Pancreas (tissue), 10 donors: ENCODE results near the gene NT5C1B. TPM values are rescaled to one million over a fixed set of nuclear protein-coding genes. Genes with fewer than 3 reads are reported as not detected.
"Not testable (repeated sequence)": the region's sequence is repeated elsewhere in the genome, so short reads cannot be mapped to it uniquely, and the experiment has no call there.

Experiments
- ATAC-seq, 4 donors: fragments of 200-7000 bp; cut with Tn5 transposase; one replicate each; pipeline versions ENCODE4 v1.8.0 to v1.9.1; 2020; ENCODE audit warnings: mild to moderate bottlenecking in 4 of 4, moderate library complexity in 4 of 4
- DNase-seq, 6 donors: peaks; one replicate each; pipeline ENCODE4 v3.0.0-alpha.2; 2020
- FAIRE-seq: peaks from 2 replicates; lab custom pipeline; 2012; peaks lifted over from hg19 to GRCh38; lab: Jason Lieb, UNC
- H3K27ac ChIP-seq, 4 donors: fragments of 200-600 bp; sonication (generic); 1 replicate in 3 of 4; 2 replicates in 1 of 4; pipeline versions ENCODE4 v1.5.0 to v1.8.0; 2020
- H3K27me3 ChIP-seq, 4 donors: fragments of 200-600 bp; one replicate each; pipeline ENCODE4 v1.8.0; 2021
- H3K36me3 ChIP-seq, 3 donors: fragments of 200-600 bp; sonication (generic) in 1 of 3; one replicate each; pipeline versions ENCODE4 v1.5.0 to v1.8.0; 2020 to 2021
- H3K4me1 ChIP-seq, 3 donors: fragments of 200-600 bp; one replicate each; pipeline ENCODE4 v1.8.0; 2021
- H3K4me3 ChIP-seq, 4 donors: fragments of 200-600 bp; sonication (generic) in 2 of 4; one replicate each; pipeline versions ENCODE4 v1.5.0 to v1.8.0; 2020 to 2021
- H3K9me3 ChIP-seq, 4 donors: fragments of 200-600 bp; one replicate each; pipeline ENCODE4 v1.8.0; 2021
- CTCF ChIP-seq, 4 donors: fragments of 200-600 bp; sonication (generic) in 3 of 4; IDR thresholded peaks; one replicate each; pipeline versions ENCODE4 v1.5.0 to v1.8.0; 2021; ENCODE audit warnings: antibody characterized with exemption in 4 of 4
- WGBS, 2 donors: extraction: QIAGEN DNeasy Blood & Tissue Kit; methylation state at CpG; one replicate each; pipeline ENCODE4 v1.1.7; 2013; 5-methylcytosine and 5-hydroxymethylcytosine counted together
- intact Hi-C, 3 donors: fragments of 100-400 bp; cut with DNase I; formaldehyde crosslinking; loops; one replicate each; pipeline versions ENCODE4 v1.11.1 to v1.14.2; 2022
- polyA plus RNA-seq, 2 donors: library from polyadenylated mRNA; stranded (reverse); fragments of 200-250 nt; gene quantifications; one replicate each; pipeline ENCODE4 v1.2.3, GENCODE V29; 2013
- total RNA-seq, 6 donors: library from RNA; stranded (reverse); fragmentation: NEBNext Ultra II Directional in 4 of 6; extraction: Animal tissue kit (Norgen Biotek cat#: 25700) in 4 of 6; gene quantifications; one replicate each; pipeline versions ENCODE4 v1.2.1 to v1.2.4, GENCODE V29; 2021 to 2023
- donor health status: healthy with polysubstance abuse.
- donor health status: DM: no; HTN: no; CAD: no; lungs with moderate emphysema.
- donor health status: DM: no; HTN: no; CAD: no.
- donor health status: control.
- donor health status: control.
- donor health status: Bipolar disorder and iron deficiency.
- donor health status: DM: yes; HTN: yes; CAD: no.
- donor health status: DM: no; HTN: no; CAD: no.
- donor health status: DM: no; HTN: no; CAD: no.
- donor health status: DM: yes; HTN: yes; CAD: no.

Gene NT5C1B
- total RNA-seq: not detected
- polyA plus RNA-seq: under 1 TPM in 1 of 2 donors, not detected in 1; 0.05 TPM

DNA sequence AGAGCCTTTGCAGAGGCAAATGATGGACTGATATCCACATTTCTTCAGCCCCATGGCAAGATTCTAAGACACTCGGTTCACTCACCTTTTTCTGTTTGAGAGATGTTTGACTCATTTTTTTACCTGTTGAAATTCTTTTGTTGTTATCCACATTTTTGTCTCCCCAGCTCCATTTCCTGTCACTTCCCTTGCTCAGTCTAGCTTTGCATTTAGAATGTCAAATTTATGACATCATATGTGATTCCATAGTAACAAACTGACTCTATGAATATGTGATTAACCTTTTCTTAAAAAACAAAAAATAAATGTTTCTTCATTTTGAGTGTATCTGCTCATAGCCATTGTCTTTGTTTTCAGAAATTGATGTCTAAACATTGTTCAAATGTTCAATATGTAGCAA, at the start of gene NT5C1B:
Gene NT5C1B (minus strand): TSS at position 216 of the 400 bp plus-strand sequence. CDS start 101 bp downstream, at position 115.
- H3K27ac ChIP-seq: no peak within 1 kb of the TSS
- no peaks in the 10 kb centered on the region for H3K9me3 ChIP-seq
- intact Hi-C loops: no loop called here
- no peaks in the 10 kb centered on the region for H3K27me3 ChIP-seq
- DNase-seq (no peak), FAIRE-seq (no peak), ATAC-seq (no peak)
- no peak within 1 kb of the TSS for H3K4me3 ChIP-seq
- WGBS, 2 donors: 88% methylated on average over 1 of the region's 1 CpG
- TF ChIP-seq CTCF (IDR thresholded peaks at IDR 0.05): no peak
- H3K4me1 ChIP-seq: no peaks in the 10 kb centered on the region
- H3K36me3 ChIP-seq: no peaks in the 10 kb centered on the region

DNA sequence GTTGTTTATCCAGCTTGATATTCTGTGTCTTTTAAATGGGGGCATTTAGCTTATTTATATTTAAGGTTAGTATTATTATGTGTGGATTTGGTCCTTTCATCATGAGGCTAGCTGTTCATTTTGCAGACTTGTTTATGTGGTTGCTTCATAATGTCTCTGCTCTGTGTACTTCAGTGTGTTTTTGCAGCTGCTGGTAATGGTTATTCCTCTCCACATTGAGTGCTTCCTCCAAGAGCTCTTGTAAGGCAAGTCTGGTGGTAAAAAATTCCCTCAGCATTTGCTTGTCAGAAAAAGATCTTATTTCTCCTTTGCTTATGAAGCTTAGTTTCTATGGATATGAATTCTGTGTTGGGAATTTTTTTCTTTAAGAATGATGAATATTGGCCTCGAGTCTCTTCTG, 47.8 kb upstream of the NT5C1B start:
- DNase-seq: no peak
- Histone ChIP-seq H3K4me1 (no peaks in the 10 kb centered on the region), H3K27ac (no peak overlapping the region), H3K27me3 (no peaks in the 10 kb centered on the region), H3K9me3 (no peaks in the 10 kb centered on the region), H3K4me3 (no peak overlapping the region), H3K36me3 (no peaks in the 10 kb centered on the region)
- intact Hi-C loops: no loop called here
- WGBS, 2 donors: 72 to 75% methylated on average over 1 of the region's 1 CpG
- ATAC-seq: no peak
- no peak for TF ChIP-seq CTCF (IDR thresholded peaks at IDR 0.05)
- FAIRE-seq: no peak

- intact Hi-C loops, H3K4me1 ChIP-seq, H3K27ac ChIP-seq, ATAC-seq, FAIRE-seq, H3K36me3 ChIP-seq, H3K9me3 ChIP-seq, H3K27me3 ChIP-seq, DNase-seq, H3K4me3 ChIP-seq: not testable (repeated sequence)
- WGBS, 2 donors: 99% methylated on average over 3 of the region's 3 CpGs
Observed at GRCh38 chr2:18632699-18633098, 43.3 kb upstream of the NT5C1B start.

- H3K9me3 ChIP-seq: no peaks in the 10 kb centered on the region
- no peak for TF ChIP-seq CTCF (IDR thresholded peaks at IDR 0.05)
- no peak overlapping the region for H3K27ac ChIP-seq
- no peak overlapping the region for H3K4me3 ChIP-seq
- DNase-seq: no peak
- no peaks in the 10 kb centered on the region for H3K27me3 ChIP-seq
- no peaks in the 10 kb centered on the region for H3K36me3 ChIP-seq
- no peaks in the 10 kb centered on the region for H3K4me1 ChIP-seq
- no peak for ATAC-seq
- FAIRE-seq: no peak
- intact Hi-C loops: no loop called here
Observed at GRCh38 chr2:18630941-18631340, 41.6 kb upstream of the NT5C1B start.

DNA sequence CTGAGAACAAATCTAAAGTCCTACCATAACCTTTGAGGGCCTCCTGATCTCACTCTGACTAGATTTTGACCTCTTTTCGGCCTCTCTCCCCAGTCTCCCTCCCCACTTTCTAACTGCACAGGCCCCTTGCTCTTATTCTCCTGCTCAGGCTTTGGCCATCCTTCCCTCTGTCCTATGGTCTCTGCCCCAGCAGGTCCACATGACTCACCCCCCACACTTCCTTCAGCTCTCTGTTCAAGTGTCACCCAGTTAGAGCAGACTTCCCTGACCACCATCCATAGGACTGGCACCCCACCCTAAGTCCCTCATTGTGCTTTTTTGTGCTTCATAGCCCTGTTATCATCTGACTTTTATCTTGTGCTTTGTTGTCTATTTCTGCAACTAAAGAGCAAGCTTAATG, 41.2 kb upstream of the NT5C1B start:
- Histone ChIP-seq H3K9me3 (no peaks in the 10 kb centered on the region), H3K27ac (no peak overlapping the region), H3K4me3 (no peak overlapping the region), H3K36me3 (no peaks in the 10 kb centered on the region), H3K4me1 (no peaks in the 10 kb centered on the region), H3K27me3 (no peaks in the 10 kb centered on the region)
- no peak for TF ChIP-seq CTCF (IDR thresholded peaks at IDR 0.05)
- ATAC-seq (no peak), FAIRE-seq (no peak), DNase-seq (no peak)
- 79 to 100% methylated on average over 1 of the region's 1 CpG for whole genome bisulfite sequencing, 2 donors
- intact Hi-C loops: no loop called here

DNA sequence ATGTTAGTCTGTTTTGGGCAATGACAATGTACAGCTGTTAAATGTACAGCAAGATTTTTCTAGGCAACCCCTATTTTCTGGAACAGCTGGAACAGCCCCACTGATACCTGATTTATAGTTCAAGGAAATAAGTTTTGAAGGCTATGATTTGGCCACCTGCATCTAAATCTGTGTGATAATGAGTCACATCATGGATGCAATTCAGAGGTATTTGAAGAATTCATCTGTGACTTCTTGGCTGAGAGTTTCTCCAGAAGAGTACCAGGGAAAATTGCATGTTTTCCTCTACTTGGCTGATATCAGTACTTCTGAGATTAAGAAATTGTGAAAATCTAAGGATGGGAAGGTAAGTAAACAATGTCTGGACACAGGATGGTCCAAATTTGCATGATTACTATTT, 40.7 kb upstream of the NT5C1B start:
- Histone ChIP-seq H3K36me3 (no peaks in the 10 kb centered on the region), H3K27me3 (no peaks in the 10 kb centered on the region), H3K27ac (no peak overlapping the region), H3K9me3 (no peaks in the 10 kb centered on the region), H3K4me3 (no peak overlapping the region), H3K4me1 (no peaks in the 10 kb centered on the region)
- FAIRE-seq (no peak), DNase-seq (no peak), ATAC-seq (no peak)
- no peak for TF ChIP-seq CTCF (IDR thresholded peaks at IDR 0.05)
- intact Hi-C loops: no loop called here
